HG02870 (cell line): Measurements from ENCODE around the gene MYO16.
A peak's percentile ranks its signal among the peaks of the same experiment; 100 is the strongest.

Experiments
- ATAC-seq: cut with Tn5 transposase; IDR thresholded peaks from one replicate; pipeline ENCODE4 v1.9.1; 2021; ENCODE audit warnings: mild to moderate bottlenecking, moderate library complexity; ENCODE audit not compliant: unreplicated experiment

Gene MYO16

GRCh38 chr13:108787700-108788414 is 158.4 kb downstream of the MYO16 start:
- ATAC-seq = no peak

- ATAC-seq = no peak
These were observed 160.1 kb downstream of the MYO16 start for GRCh38 chr13:108789476-108789875.

GRCh38 chr13:108795841-108796240 is 166.4 kb downstream of the MYO16 start:
- ATAC-seq = no peak

- no peak for ATAC-seq
These were observed 167.9 kb downstream of the MYO16 start for GRCh38 chr13:108797354-108797753.

- no peak for ATAC-seq
These were observed 178.4 kb downstream of the MYO16 start for GRCh38 chr13:108807841-108808240.

- ATAC-seq = no peak
These were observed 182.8 kb downstream of the MYO16 start for GRCh38 chr13:108812165-108812564.

- no peak for ATAC-seq
These were observed 183.2 kb downstream of the MYO16 start for GRCh38 chr13:108812661-108813060.

- ATAC-seq = no peak
These were observed 184.3 kb downstream of the MYO16 start for GRCh38 chr13:108813587-108814170.

- no peak for ATAC-seq
These were observed 187.0 kb downstream of the MYO16 start for GRCh38 chr13:108816375-108816774.

GRCh38 chr13:108827646-108828045 is 198.2 kb downstream of the MYO16 start:
- no peak for ATAC-seq

GRCh38 chr13:108828086-108828815 is 198.8 kb downstream of the MYO16 start:
- ATAC-seq = no peak

GRCh38 chr13:108830916-108831315 is 201.5 kb downstream of the MYO16 start:
- ATAC-seq = no peak

GRCh38 chr13:108833531-108833930 is 204.1 kb downstream of the MYO16 start:
- ATAC-seq = no peak

GRCh38 chr13:108834193-108834592 is 204.8 kb downstream of the MYO16 start:
- no peak for ATAC-seq

- ATAC-seq = no peak
These were observed 205.7 kb downstream of the MYO16 start for GRCh38 chr13:108835083-108835482.

- no peak for ATAC-seq
These were observed 221.3 kb downstream of the MYO16 start for GRCh38 chr13:108850691-108851090.

GRCh38 chr13:108851660-108852059 is 222.2 kb downstream of the MYO16 start:
- ATAC-seq = no peak

- no peak for ATAC-seq
These were observed 223.6 kb downstream of the MYO16 start for GRCh38 chr13:108853031-108853430.

GRCh38 chr13:108855737-108856387 is 226.5 kb downstream of the MYO16 start:
- ATAC-seq = peak; percentile 95

- no peak for ATAC-seq
These were observed 229.3 kb downstream of the MYO16 start for GRCh38 chr13:108858676-108859075.

GRCh38 chr13:108859197-108860012 is 230.0 kb downstream of the MYO16 start:
- ATAC-seq = no peak
